Articular chondrocyte of knee joint (primary cell): ENCODE results near the gene JSRP1. TPM values are rescaled to one million over a fixed set of nuclear protein-coding genes. Genes with fewer than 3 reads are reported as not detected.

ENCODE experiments used
- small RNA-seq: library from RNA; depleted of rRNA; stranded (forward); fragments of <200 nt; gene quantifications from one replicate; pipeline ENCODE3, GENCODE V24; 2012
- total RNA-seq: library from RNA; depleted of rRNA; stranded (reverse); fragments of >200 nt; gene quantifications from 2 replicates; pipeline ENCODE4 v1.2.3, GENCODE V29; 2012

Gene JSRP1
- not detected in 2 replicates for total RNA-seq

GRCh38 chr19:2255982-2256685 lies at the start of gene JSRP1:
TSS of gene JSRP1 (minus strand) at chr19:2256417. CDS start at chr19:2255314, 1,103 bp downstream.

GRCh38 chr19:2282062-2282861 lies 26.0 kb upstream of the JSRP1 start, which contains the start of gene PEAK3:
TSS of gene PEAK3 (minus strand) at chr19:2282175. CDS start at chr19:2280931, 1,244 bp downstream.

GRCh38 chr19:2249010-2249866 lies 7.0 kb downstream of the JSRP1 start, which contains the start of gene AMH:
TSS of gene AMH (plus strand) at chr19:2249323. CDS start at chr19:2249333, 10 bp downstream.

GRCh38 chr19:2236314-2237050 lies 19.7 kb downstream of the JSRP1 start, which contains the start of the genes PLEKHJ1 and SF3A2:
TSS of gene PLEKHJ1 (minus strand) at chr19:2236329. CDS start at chr19:2236248, 81 bp downstream.
TSS of gene SF3A2 (plus strand) at chr19:2236824. CDS start at chr19:2243419, 6,595 bp downstream.

Small RNA genes within 50 kb of the gene (small RNA-seq; reads per million reads assigned to genes)
- gene MIR1227 = not detected

Other genes with a start within 250 kb of the JSRP1 start
- gene BTBD2, start 240.7 kb downstream of the JSRP1 start, total RNA-seq = 47.0 and 55.0 TPM in 2 replicates
- gene MKNK2, start 205.2 kb downstream of the JSRP1 start, total RNA-seq = 41.4 and 53.4 TPM in 2 replicates
- gene MOB3A, start 160.1 kb downstream of the JSRP1 start, total RNA-seq = 22.6 and 22.9 TPM in 2 replicates
- gene IZUMO4, start 159.5 kb downstream of the JSRP1 start, total RNA-seq = 0.43 and 0.78 TPM in 2 replicates
- 85.0 and 97.7 TPM in 2 replicates for gene AP3D1, start 104.9 kb downstream of the JSRP1 start, total RNA-seq
- 5.2 and 5.5 TPM in 2 replicates for gene DOT1L, start 92.5 kb downstream of the JSRP1 start, total RNA-seq
- 22.7 TPM in 2 replicates for gene PLEKHJ1, start 20.1 kb downstream of the JSRP1 start, total RNA-seq
- gene SF3A2, start 19.6 kb downstream of the JSRP1 start, total RNA-seq = 18.3 and 20.9 TPM in 2 replicates
- 0.22 and 1.2 TPM in 2 replicates for gene AMH, start 7.1 kb downstream of the JSRP1 start, total RNA-seq
- not detected in 2 replicates for gene PEAK3, start 25.8 kb upstream of the JSRP1 start, total RNA-seq
- gene LINGO3, start 51.7 kb upstream of the JSRP1 start, total RNA-seq = not detected in 2 replicates
- gene LSM7, start 72.2 kb upstream of the JSRP1 start, total RNA-seq = 63.5 and 98.4 TPM in 2 replicates
- gene SPPL2B, start 72.3 kb upstream of the JSRP1 start, total RNA-seq = 23.0 and 24.5 TPM in 2 replicates
- gene TMPRSS9, start 103.8 kb upstream of the JSRP1 start, total RNA-seq = not detected in 2 replicates
- gene TIMM13, start 171.2 kb upstream of the JSRP1 start, total RNA-seq = 22.7 and 24.2 TPM in 2 replicates
- gene LMNB2, start 200.5 kb upstream of the JSRP1 start, total RNA-seq = 40.8 and 41.8 TPM in 2 replicates
- gene GADD45B, start 219.7 kb upstream of the JSRP1 start, total RNA-seq = 34.3 and 34.8 TPM in 2 replicates